ENCODE measurements around the gene TAOK3.

TAOK3 gene

DNA sequence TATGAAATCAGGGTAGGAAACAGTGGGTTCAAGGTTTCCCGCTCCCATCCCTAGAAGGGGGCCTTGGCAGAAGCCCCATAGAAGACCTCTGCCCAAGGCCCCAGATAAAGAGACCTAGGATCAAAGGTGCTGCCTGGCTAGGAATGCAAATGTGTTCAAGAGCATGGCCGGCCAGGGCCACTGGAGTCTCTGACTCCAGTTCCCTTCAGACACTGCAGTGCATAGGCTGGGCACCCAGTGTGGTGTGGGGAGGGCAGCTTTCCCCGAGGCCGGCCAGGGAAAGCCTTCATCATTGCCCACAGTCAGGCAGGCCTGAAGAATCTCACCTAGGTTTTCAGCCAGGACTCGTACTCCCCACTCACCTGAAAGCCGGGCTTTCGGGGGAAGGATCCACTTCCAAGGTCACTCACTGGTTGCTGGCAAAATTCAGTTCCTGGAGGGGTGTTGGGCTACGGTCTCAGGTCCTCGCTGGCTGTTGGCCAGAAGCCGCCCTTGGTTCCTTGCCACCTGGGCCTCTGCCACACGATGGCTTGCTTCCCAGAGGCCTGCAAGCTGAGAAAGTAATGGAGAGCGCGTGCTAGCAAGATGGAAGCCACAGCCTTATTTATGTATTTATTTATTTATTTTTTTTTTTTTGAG lies 246.5 kb downstream of the TAOK3 start:
- no peak for DNase-seq

GRCh38 chr12:118125743-118126118 lies 247.0 kb downstream of the TAOK3 start:
- no peak for DNase-seq

GRCh38 chr12:118124333-118124874 lies 248.3 kb downstream of the TAOK3 start:
- DNase-seq = no peak

GRCh38 chr12:118122264-118122663 lies 250.4 kb downstream of the TAOK3 start:
- no peak for DNase-seq

DNA sequence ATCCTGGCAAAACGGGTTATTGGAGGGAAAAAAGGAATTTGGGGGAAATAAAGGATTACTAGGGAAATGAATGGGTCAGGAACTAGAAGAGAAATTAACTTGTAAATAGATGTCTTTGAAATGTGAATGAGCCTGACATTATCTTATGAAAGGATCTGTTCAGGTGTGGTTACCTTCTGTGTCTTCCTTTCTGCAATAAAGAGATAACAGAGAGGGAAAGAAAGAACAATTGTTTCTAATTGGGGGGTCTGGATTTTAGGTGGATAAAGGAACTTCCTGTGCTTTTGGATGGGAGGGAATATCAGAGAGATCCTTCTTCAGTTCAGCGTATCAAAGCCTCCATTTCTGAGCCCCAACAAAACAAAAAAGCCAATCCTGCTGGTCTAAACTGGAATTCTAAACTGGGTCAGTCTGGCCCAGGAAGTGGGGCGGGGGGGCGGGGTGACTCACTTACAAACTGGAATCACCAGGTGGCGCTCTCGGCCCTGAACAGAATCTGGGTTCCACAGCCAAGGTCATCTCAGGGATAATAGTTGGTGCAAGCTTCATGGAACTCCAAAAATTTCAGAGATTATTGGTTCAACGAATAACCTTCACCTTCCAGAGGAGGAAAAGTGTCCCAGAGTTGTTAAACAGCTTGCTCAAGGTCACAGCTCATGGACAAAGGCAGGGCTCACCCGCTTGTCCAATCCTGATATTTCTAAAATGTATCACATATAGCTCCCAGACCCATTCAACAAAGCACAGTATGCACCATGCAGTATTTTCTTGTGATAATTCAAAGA lies 251.9 kb downstream of the TAOK3 start:
- no peak for DNase-seq

- DNase-seq = no peak
Measured at GRCh38 chr12:118119449-118119879, 253.2 kb downstream of the TAOK3 start.

DNA sequence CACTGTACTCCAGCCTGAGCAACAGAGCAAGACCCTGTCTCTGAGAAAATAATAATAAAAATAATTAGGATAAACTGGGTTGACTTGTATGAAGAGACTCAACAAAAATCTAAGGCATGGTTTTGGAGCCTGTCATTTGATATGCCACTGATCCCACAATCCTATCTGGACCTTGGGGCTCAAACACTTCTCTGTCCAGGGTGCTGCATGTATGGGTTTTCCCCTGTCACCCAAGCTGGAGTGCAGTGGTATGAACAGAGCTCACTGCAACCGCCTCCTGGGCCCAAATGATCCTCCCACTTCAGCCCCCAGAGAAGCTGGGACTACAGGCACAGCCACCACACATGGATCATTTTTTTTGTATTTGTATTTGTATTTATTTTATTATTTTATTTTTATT lies 263.6 kb downstream of the TAOK3 start:
- no peak for DNase-seq

DNA sequence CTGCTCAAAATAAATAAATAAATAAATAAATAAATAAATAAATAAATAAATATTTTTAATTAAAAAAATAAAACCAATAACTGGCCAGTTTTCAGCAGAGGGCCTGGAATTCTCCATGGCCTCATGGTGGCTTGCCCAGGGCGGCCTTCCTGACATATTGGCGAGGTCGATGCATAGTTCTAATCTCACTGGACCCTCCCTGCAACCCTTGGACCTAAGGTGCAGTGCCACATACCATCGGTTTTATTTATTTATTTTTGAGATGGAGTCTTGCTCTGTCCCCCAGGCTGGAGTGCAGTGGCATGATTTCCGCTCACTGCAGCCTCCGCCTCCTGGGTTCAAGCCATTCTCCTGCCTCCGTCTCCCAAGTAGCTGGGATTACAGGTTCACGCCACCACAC lies 265.0 kb downstream of the TAOK3 start:
- no peak for DNase-seq

GRCh38 chr12:118107011-118107410 lies 265.7 kb downstream of the TAOK3 start:
- no peak for DNase-seq

GRCh38 chr12:118103601-118104382 lies 268.9 kb downstream of the TAOK3 start, which contains the start of gene VSIG10:
TSS of gene VSIG10 (minus strand) at chr12:118104011. CDS start at chr12:118103671, 340 bp downstream.
- peak; percentile 36 for DNase-seq

DNA sequence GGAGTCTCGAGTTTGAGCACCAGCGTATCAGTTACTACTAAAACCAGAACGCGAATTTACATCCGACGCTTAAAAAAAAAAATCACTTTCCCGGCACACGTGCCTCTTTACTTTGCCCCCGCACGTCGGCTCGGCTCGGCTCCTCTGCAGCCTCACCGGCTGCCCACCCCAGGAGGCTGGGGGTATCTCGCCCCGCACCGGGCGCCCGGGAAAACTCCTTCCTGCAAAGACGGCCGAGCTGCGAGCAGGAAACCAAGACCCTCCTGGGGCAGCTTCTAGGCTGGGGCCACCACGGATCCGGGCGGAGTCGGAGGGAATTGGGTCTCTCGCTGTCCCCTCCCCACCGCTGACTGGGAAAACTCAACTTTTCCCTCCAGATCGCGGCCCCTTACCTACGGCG lies 269.5 kb downstream of the TAOK3 start:
- no peak for DNase-seq

DNA sequence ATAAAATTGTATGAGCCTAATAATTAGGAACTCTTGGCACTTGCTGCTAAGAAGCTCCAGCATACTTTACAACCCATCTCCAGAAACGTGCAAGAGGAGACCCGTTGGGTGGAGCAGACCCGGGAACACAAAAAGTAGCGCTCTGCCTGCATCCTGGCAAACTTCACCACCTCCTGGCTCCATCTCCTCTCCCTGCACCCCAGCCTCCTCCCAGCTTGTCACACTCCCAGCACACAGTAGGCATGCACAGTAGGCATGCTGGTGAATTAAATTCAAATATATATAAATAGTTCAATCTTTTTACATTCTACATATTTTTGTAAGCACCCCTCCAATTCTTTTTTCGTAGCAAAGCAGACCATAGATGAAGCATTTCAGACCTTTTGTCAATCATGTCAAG lies 270.1 kb downstream of the TAOK3 start:
- no peak for DNase-seq

DNA sequence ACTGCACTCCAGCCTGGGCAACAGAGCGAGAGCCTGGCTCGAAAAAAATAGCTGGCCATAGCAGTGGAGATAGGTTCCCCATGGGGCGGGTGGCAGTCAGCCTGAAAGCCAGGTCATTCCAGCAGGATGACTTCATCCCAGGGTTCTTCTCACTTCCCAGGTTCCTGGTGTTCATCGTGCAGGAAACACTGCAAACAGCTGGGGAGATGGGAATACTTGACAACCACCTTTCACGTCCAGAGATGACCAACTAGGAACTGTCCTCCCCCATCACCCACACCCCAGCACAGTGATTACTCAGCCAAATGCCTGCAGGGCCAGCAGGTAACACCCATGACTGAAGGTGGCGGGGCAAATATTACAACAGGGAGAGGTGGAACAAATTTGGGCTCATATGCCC lies 270.6 kb downstream of the TAOK3 start:
- DNase-seq = no peak

DNA sequence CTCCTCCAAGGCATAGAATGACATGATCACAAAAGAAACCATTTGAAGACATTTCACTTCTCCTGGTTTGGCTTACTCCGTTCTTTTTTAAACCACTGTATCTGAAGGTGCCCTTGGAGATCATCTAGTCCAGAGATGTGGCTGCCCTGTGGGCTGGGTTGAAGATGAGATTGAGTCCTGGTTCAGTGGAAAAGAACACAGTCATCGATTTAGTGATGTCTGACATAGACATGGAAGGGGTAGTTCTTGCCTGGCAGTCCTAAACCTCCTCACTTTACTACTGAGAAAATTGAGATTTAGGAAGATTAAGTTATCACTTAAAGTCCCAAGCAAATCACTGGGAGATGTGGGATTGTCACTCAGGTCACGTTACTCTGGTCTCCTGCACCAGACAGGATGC lies 271.7 kb downstream of the TAOK3 start:
- no peak for DNase-seq

Measured in cortex of kidney (tissue), 1 donor.